Esophagus mucosa (tissue), 1 donor: ENCODE results near the gene GSK3B. TPM values are rescaled to one million over a fixed set of nuclear protein-coding genes. Genes with fewer than 3 reads are reported as not detected.

Source experiments
- ATAC-seq: fragments of 200-7000 bp; cut with Tn5 transposase; one replicate; pipeline ENCODE4 v1.9.1; 2020
- total RNA-seq: library from RNA; stranded (reverse); gene quantifications from one replicate; pipeline ENCODE4 v1.2.4, GENCODE V29; 2023
- donor health status: DM: yes; HTN: yes; CAD: no.

GSK3B gene
- total RNA-seq, 1 donor from 2014 or later = 33.1 TPM

GRCh38 chr3:119774444-119774843 is 319.8 kb downstream of the GSK3B start:
- no peak for ATAC-seq

Other genes starting within 250 kb of the GSK3B start
- gene GPR156, start 190.8 kb upstream of the GSK3B start, total RNA-seq = 0.08 TPM